Measurements from ENCODE around the gene TARBP2.

DNA sequence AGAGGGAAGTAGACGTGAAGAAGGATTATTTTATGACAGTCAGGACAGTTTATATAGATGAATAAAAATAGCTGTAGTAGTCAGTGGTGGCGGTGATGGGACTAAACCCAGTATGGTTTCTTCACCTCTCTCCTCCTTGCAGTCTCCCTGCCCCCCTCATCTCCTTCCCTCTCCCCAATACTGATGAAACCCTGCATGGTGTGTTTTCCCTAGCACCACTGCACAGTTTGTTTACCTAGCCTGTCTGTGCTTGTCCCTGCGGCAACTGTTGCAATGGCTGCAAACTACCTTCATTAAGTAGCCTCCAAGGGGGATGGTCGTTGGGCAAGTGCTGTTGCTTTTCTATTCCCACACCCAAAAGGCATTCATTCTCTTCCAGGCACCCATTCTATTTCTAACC, 34.4 kb upstream of the TARBP2 start:
- TF ChIP-seq, protein P1, sequence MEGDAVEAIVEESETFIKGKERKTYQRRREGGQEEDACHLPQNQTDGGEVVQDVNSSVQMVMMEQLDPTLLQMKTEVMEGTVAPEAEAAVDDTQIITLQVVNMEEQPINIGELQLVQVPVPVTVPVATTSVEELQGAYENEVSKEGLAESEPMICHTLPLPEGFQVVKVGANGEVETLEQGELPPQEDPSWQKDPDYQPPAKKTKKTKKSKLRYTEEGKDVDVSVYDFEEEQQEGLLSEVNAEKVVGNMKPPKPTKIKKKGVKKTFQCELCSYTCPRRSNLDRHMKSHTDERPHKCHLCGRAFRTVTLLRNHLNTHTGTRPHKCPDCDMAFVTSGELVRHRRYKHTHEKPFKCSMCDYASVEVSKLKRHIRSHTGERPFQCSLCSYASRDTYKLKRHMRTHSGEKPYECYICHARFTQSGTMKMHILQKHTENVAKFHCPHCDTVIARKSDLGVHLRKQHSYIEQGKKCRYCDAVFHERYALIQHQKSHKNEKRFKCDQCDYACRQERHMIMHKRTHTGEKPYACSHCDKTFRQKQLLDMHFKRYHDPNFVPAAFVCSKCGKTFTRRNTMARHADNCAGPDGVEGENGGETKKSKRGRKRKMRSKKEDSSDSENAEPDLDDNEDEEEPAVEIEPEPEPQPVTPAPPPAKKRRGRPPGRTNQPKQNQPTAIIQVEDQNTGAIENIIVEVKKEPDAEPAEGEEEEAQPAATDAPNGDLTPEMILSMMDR (IDR thresholded peaks at IDR 0.05) = no peak
- TF ChIP-seq POLR2A (IDR thresholded peaks at IDR 0.05) = no peak

Measured in Peyer's patch (tissue), 4 donors.